GM20000 (cell line): ENCODE data around the gene RGS3.

Experiments
- DNase-seq: peaks from one replicate; pipeline ENCODE4 v3.0.0; 2012; ENCODE audit warnings: low spot score
- CTCF ChIP-seq: IDR thresholded peaks from 2 replicates; pipeline ENCODE4 v1.5.1; 2012; ENCODE audit warnings: mild to moderate bottlenecking, control low read depth; ENCODE audit errors: extremely low read depth, missing control alignments

RGS3 gene

GRCh38 chr9:113608082-113608685 is 144.7 kb downstream of the RGS3 start:
- DNase-seq = no peak
- no peak for TF ChIP-seq CTCF

GRCh38 chr9:113609562-113610318 is 146.2 kb downstream of the RGS3 start:
- no peak for TF ChIP-seq CTCF
- DNase-seq = no peak

- no peak for TF ChIP-seq CTCF
- no peak for DNase-seq
These were observed 148.1 kb downstream of the RGS3 start for GRCh38 chr9:113611461-113612215.

- no peak for TF ChIP-seq CTCF
- DNase-seq = no peak
These were observed 148.8 kb downstream of the RGS3 start for GRCh38 chr9:113612216-113612747.

GRCh38 chr9:113612828-113613227 is 149.3 kb downstream of the RGS3 start:
- DNase-seq = no peak
- TF ChIP-seq CTCF = no peak

- TF ChIP-seq CTCF = no peak
- no peak for DNase-seq
These were observed 150.4 kb downstream of the RGS3 start for GRCh38 chr9:113613815-113614413.
